GM18526 (cell line): ENCODE results near the gene SIGLEC6.

ENCODE experiments used
- POLR2A ChIP-seq: IDR thresholded peaks from 3 replicates; pipeline ENCODE4 v1.6.1; 2011; ENCODE audit not compliant: insufficient read length; ENCODE audit errors: extremely low read depth

SIGLEC6 gene

DNA sequence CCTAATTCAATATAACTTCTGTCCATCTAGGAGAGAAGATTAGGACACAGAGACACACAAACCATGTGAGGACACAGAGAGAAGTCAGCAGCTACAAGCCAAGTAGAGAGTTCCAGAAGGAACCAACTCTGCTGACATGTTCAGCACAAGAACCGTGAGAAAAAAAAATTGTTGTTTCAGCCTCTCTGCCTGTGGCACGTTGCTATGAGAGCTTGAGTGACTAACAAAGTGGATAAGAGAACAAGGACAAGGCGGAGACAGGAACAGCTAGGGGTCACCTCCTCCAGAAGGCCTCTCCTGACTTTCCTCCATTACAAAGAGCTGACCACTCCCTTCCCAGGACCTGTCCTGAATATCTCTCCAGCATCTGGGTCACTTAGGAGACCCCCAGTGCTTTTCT is 24.3 kb downstream of the SIGLEC6 start:
- TF ChIP-seq POLR2A, result no peak

DNA sequence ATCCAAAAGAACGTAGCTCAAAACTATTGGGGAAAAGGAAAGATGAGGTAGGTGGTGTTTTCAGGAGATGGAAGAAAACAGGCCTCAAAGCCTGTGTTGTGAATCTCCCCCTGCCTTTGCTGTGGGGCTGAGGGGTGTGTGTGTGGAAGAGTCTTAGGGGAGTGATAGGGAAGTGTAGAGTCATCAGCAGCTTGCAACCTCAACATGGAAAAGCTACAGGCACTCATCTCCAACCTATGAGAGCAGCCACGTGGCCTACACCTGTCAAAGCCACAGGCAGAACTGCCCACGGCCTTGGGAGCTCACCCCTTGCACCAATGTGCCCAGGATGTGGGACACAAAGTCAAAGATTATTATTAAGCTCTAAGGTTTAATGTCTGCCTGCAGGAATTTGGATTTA is 25.6 kb downstream of the SIGLEC6 start:
- TF ChIP-seq POLR2A, result no peak

DNA sequence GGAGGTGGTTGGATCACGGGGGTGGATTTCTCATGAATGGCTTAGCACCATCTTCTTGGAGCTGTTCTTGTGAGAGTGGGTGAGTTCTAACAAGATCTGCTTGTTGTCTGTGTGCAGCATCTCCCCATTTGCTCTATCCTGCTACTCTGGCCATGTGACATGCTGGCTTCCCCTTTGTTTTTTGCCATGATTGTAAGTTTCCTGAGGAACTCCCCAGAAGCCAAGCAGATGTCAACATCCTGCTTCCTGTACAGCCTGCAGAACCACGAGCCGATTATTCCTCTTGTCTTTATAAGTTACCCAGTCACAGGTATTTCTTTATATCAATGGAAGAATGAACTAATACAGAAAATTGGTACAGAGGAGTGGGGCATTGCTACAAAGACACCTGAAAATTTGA is 27.6 kb downstream of the SIGLEC6 start:
- TF ChIP-seq POLR2A, result no peak

DNA sequence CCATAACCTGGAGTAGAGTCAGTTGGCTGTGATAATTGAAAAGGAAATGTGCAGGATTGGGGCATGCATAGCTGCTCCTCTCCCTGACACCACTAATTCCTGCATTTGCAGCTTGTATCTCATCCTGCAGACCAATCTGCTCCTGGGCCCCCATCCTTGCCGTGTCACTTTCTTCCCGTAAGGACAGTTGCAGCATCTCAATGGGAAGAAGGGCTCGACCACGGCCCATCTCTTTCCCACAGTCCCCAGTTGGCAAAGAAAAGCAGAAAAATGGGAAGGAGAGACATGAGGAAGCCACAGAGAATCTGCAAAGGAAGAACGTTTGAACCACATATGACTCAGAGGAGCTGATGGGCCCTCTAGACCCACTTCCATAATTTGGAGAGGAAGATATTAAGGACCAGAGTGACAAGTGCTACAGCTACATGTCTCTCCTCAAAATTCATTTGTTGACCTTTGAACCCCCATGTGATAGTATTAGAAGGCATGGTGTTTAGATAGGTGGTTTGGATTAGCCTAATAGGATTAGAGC is 28.1 kb downstream of the SIGLEC6 start:
- no peak for TF ChIP-seq POLR2A

DNA sequence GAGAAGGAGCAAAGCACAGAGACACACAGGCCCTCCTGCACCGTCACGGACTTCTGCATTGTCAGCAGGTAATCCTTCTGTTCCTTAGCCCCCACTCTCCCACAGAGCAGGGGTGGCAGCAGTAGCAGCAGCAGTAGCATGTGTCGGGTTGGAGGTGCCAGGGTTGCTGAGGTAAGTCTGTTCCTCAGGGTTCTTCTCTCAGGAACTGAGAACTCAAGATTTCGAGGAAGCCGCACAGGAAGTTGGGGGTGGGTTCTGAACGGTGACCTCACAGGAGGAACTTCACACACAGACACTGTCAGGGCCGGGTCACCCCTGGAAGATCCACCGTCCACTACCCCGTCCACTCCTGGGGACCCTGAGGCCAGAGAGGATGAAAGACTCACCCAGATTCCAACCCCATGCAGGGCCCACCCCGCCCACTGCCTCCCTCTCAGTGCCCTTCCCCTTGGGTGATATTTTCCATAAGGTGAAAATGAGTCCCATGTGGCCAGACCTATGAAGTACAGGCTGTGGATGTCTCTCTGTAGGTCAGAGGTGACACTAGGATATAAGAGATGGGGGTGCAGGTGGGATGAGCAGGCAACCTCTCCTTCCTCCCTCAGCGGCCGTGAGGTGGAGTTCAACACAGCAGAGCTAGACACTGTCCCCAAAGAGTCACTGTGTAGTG is 29.7 kb downstream of the SIGLEC6 start, which contains the start of gene SIGLEC12:
TSS of gene SIGLEC12 (minus strand) at position 207 of the 670 bp plus-strand sequence. CDS start at position 140, 67 bp downstream.
- TF ChIP-seq POLR2A, result no peak

DNA sequence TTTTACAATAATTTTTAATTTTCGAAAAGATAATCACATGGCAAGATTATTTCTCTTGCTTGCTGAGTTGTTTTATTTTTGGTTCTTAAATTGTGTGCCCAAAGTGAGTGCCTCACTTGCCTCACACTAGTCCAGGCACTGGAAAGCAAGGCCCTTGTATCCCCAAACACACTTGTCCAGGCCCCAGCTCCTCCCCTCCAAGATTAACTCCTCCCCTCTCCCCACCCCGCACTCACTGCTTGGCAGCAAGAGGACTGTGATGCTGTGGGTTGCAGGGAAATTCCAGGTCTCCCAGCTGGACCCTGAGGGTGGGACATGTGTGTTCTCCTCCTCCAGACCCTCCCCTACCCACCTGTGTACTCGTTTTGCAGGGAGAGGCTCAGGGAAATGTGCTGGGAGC is 33.8 kb downstream of the SIGLEC6 start:
- TF ChIP-seq POLR2A, result no peak

DNA sequence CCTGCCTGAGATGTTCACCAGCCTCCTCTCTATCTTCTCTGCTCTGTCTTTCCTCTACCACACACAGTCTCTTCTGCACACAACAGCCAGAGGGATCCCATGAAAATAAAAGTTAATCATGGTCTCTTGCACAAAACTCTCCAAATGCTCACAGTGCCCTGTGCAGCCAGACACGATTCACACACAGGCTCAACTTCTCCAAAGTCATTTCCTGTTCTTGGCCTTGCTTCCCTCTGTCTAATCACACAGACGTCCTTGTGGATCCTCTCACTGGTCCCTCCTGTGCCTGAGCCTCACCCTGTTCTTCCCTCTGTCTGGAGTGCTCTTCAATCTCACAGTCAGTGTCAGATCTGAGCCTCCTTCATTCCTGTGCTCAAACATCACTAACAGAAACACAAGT is 37.7 kb downstream of the SIGLEC6 start:
- TF ChIP-seq POLR2A, result no peak

DNA sequence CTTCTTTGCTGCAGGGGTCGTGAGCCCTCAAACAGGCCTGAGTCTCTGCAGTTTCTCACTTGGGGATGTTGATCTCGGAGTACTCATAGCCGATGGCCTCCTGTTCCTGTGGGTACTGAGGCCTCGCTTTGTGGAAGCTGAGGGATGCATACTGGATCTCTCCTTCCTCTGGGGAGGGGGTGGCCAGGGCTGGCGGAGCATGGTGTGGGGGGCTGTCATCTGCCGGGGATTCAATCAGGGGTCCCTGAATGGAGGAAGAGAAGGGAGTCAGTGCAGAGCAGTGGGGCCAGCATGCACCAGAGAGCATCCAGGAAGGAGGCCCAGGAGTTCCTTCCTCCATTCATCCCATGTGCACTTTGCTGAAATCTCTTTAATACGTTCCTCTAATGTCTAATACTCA is 39.9 kb downstream of the SIGLEC6 start:
- no peak for TF ChIP-seq POLR2A

DNA sequence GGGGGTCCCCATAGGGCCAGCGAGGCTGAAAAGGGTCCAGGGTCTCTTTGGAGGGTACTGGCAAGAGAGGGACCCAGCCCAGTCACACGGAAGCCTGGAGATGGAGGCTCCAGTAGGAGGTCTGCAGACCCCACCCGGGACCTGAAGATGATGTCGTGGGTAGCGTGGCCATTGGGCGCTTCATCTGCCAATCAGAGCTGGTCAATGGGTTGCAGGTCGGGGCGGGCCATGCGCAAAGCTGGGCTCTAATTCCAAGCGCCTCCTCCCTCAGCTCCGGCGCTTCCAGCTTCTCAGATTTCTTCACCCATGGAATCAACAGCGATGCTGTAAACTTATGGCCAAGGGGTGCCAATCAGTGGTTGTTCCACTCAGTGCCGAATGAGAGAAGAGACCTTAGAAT is 40.8 kb downstream of the SIGLEC6 start:
- TF ChIP-seq POLR2A, result no peak

DNA sequence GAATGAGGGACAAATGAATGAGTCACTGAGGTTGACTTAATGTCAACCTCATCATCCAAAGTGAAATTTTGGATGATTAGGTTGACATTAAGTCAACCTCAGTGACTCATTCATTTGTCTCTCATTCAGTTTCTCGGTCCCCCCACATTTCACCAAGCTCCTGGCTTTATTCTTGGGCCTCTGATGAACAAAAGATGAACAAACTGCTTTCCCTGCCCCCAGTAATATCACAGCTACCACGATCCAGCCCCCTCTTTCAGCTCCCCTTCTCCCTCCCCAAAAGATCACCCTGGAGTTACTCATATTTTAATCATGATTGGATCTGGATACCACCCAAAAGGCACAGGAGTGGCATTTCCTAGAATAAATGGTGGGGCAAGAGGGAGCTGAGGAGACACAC is 42.4 kb downstream of the SIGLEC6 start:
- TF ChIP-seq POLR2A, result no peak

DNA sequence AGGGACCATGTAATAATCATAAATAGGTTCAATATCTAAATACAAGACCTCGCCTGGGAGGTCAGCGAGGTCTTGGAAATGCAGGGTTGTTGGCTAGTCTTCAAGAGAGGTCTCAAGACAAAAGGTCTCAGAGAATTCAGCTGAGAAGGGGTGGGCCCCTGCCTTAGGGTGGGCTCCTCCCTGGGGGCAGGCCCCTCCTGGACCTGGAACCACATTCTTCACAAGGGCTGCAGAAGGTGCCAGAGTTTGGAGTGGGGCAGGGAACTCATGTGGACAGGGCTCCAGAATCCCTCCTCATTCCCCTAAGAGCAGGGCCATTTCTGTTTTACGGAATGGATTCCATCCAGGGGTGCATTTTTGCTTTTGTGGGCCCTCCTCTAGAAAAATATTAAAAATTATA is 43.0 kb downstream of the SIGLEC6 start:
- TF ChIP-seq POLR2A, result no peak

DNA sequence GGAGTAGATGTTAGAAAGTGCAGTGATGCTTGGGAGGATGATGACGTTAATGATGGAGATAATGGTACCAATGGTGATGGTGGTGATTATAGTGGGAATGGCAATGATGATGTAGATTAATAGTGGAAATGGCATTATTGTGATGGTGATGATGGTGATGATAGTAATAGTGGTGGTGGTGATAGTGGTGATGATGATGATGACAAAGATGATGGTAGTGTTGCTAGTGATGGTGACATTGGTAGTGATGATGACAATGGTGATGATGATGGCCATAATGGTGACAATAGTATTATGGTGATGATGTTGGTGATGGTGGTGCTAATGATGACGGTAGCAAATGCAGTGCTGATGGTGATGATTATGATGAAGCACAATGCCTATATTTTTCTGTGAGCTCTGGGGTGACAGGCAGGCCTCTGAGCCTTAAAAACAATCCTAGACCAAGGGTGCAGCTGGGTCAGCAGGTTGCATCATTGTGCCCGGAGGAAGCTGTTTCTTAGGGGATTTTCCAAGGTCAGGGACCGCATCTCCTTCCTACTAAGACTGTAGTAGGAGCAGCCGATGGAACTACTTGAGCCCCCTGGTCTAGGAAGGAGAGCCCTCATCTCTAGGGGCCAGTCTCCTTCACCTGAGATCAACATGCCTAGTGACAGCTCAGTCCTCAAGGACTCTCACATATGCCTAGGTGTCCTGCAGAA is 45.4 kb downstream of the SIGLEC6 start:
- no peak for TF ChIP-seq POLR2A

DNA sequence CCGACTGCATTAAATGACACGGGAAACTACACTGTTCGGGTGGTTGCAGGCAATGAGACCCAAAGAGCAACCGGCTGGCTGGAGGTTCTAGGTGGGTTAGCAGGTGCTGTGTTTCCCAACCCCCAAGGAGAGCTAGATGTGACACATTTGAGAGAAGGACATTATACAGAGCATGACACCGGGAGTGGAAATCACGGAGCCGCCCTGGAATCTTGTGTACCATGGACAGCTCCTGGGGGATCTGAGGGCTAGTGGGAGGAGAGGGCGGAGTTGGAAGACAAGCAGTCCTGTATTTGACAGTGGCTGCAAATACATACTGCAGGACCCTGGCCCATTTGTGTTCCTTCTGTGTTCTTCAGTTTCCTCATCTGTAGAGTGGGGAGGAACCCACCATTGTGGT is 50.9 kb downstream of the SIGLEC6 start:
- TF ChIP-seq POLR2A, result no peak

DNA sequence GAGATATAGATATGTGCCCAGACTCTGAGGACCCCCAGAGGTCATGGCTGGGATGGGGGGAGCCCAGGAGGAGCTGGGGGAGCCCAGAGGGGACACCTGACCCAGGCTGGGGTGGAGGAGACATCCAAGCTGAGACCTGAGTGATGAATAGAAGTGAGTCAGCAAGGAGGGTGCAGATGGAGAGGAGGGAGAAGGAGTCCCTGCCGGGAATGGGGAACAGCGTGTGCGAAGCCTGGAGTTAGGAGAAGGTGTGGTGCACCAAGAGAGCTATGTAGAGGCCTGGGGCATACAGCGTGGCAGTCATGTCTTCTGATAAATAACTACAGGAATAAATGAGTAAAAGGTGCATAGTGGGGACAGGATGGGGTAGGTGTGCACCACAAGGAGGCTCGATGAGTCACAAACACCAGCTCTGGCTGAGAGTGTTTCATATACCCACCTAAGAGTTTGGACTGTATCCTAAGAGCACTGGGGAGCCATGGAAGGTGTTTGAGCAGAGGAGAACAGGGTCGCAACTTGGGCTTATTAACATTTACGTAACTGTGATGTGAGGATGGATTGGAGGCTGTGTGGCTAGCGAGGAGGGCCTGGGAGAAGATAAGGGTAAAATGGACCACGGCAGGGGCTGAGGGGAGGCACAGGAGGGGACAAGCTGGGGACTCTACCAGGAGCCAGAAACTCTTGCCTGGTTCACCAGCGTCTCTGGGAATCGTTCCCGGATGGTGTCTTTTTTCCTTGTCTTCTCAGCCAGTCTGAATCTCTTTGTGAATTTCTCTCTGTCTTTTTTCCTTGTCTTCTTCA is 51.7 kb downstream of the SIGLEC6 start:
- no peak for TF ChIP-seq POLR2A

DNA sequence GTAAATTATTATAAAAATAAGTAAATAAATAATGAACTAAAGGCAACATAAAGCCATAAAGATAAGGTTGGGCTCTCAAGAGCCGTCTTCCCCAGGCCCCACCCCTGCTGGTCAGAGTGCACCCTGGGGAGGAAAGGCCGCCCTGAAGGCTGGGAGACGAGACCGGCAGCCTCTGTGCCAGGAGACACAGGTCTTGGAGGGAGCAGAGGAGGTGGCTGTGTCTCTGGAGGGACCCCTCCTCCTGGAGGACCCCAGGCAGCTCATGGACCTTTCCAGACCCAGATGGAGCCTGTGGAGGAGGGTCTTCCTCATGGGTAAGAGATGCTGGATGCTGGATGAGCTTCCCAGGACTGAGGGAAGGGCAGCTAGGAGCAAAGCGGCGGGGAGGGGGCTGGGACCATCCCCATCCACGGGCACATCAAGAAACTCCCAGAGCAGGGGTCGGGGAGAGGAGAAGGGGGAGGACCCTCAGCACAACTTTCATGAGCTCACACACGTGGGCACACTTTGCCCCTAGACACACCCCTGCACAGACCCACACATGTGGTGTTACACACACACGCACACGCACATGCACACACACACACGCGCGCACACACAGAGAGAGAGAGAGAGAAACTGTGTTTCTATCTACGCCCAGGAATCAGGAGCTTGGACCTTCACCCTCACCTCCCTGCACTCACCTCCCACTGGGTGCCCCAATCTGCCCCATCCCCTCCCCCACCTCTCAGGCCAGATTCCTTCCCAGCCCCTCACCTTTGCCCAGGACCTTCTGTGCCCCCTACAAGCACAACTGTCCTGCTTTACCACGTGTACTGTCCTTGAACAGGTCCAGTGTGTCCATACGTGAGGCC is 52.9 kb downstream of the SIGLEC6 start, which contains the start of gene CEACAM18:
TSS of gene CEACAM18 (plus strand) at position 159 of the 854 bp plus-strand sequence.
- no peak for TF ChIP-seq POLR2A
